Tibial nerve (tissue), 3 donors: ENCODE measurements around the gene RAD50.

Source experiments
- CTCF ChIP-seq, 5 experiments: fragments of 200-600 bp in 3 of 5; fragments of 450-650 bp in 2 of 5; sonication (generic) in 3 of 5; IDR thresholded peaks; one replicate each; pipeline ENCODE4 v1.5.1; 2016 to 2019; ENCODE audit warnings: antibody characterized with exemption in 5 of 5, mild to moderate bottlenecking in 3 of 5, moderate library complexity in 2 of 5
- POLR2A ChIP-seq, 2 donors: fragments of 450-650 bp; IDR thresholded peaks; one replicate each; pipeline ENCODE4 v1.6.1; 2017; ENCODE audit warnings: antibody characterized with exemption in 2 of 2, mild to moderate bottlenecking in 2 of 2, moderate library complexity in 2 of 2

GRCh38 chr5:132686193-132686592, 129.4 kb downstream of the RAD50 start:
- TF ChIP-seq CTCF (IDR thresholded peaks at IDR 0.05) (no peak), POLR2A (IDR thresholded peaks at IDR 0.05) (no peak)
